ENCODE data around the gene PGBD5.

PGBD5 gene

GRCh38 chr1:230299191-230300006 is 126.7 kb downstream of the PGBD5 start:
- no peak for DNase-seq

GRCh38 chr1:230295367-230295766 is 130.8 kb downstream of the PGBD5 start:
- no peak for DNase-seq

- DNase-seq, result no peak
These were observed 132.8 kb downstream of the PGBD5 start for GRCh38 chr1:230293390-230293700.

GRCh38 chr1:230292689-230293389 is 133.3 kb downstream of the PGBD5 start:
- DNase-seq, result no peak

- DNase-seq, result no peak
These were observed 134.2 kb downstream of the PGBD5 start for GRCh38 chr1:230291731-230292620.

GRCh38 chr1:230289350-230289644 is 136.8 kb downstream of the PGBD5 start:
- no peak for DNase-seq

GRCh38 chr1:230288641-230289349 is 137.3 kb downstream of the PGBD5 start:
- no peak for DNase-seq

- DNase-seq, result no peak
These were observed 138.3 kb downstream of the PGBD5 start for GRCh38 chr1:230287674-230288315.

- DNase-seq, result no peak
These were observed 139.3 kb downstream of the PGBD5 start for GRCh38 chr1:230286890-230287269.

GRCh38 chr1:230286166-230286889 is 139.8 kb downstream of the PGBD5 start:
- no peak for DNase-seq

GRCh38 chr1:230285351-230285750 is 140.8 kb downstream of the PGBD5 start:
- DNase-seq, result no peak

- DNase-seq, result no peak
These were observed 141.2 kb downstream of the PGBD5 start for GRCh38 chr1:230284891-230285290.

- DNase-seq, result no peak
These were observed 142.5 kb downstream of the PGBD5 start for GRCh38 chr1:230283678-230284077.

GRCh38 chr1:230282157-230282556 is 144.0 kb downstream of the PGBD5 start:
- no peak for DNase-seq

- DNase-seq, result no peak
These were observed 144.6 kb downstream of the PGBD5 start for GRCh38 chr1:230281556-230281955.

- no peak for DNase-seq
These were observed 145.2 kb downstream of the PGBD5 start for GRCh38 chr1:230280906-230281413.

- DNase-seq, result no peak
These were observed 145.9 kb downstream of the PGBD5 start for GRCh38 chr1:230280054-230280795.

- DNase-seq, result no peak
These were observed 146.6 kb downstream of the PGBD5 start for GRCh38 chr1:230279583-230279945.

- DNase-seq, result no peak
These were observed 147.1 kb downstream of the PGBD5 start for GRCh38 chr1:230278871-230279582.

GRCh38 chr1:230278376-230278775 is 147.8 kb downstream of the PGBD5 start:
- DNase-seq, result no peak

Data from CD4-positive, alpha-beta T cell treated with Interleukin-21 for 1 hour (primary cell).